ENCODE measurements around the gene SPRR4.
"Not testable (repeated sequence)": the region's sequence is repeated elsewhere in the genome, so short reads cannot be mapped to it uniquely, and the experiment has no call there.

The SPRR4 gene

GRCh38 chr1:152967201-152967600 lies 3.2 kb upstream of the SPRR4 start:
- DNase-seq: no peak

- DNase-seq: no peak
Measured at GRCh38 chr1:152968248-152968647, 2.2 kb upstream of the SPRR4 start.

- DNase-seq: no peak
Measured at GRCh38 chr1:152969036-152969435, 1.4 kb upstream of the SPRR4 start.

- DNase-seq: no peak
Measured at GRCh38 chr1:152972196-152972886, 1.9 kb downstream of the SPRR4 start.

GRCh38 chr1:152976688-152977087 lies 6.2 kb downstream of the SPRR4 start:
- no peak for DNase-seq

- DNase-seq: no peak
Measured at GRCh38 chr1:152977614-152978013, 7.2 kb downstream of the SPRR4 start.

GRCh38 chr1:152980676-152981075 lies 10.2 kb downstream of the SPRR4 start:
- DNase-seq: no peak

GRCh38 chr1:152981146-152981871 lies 10.9 kb downstream of the SPRR4 start:
- no peak for DNase-seq

- no peak for DNase-seq
Measured at GRCh38 chr1:152982076-152982475, 11.6 kb downstream of the SPRR4 start.

GRCh38 chr1:152983234-152983633 lies 12.8 kb downstream of the SPRR4 start:
- no peak for DNase-seq

GRCh38 chr1:152983743-152984142 lies 13.3 kb downstream of the SPRR4 start, which contains the start of gene SPRR1A:
Gene SPRR1A (plus strand): TSS chr1:152984081. CDS start chr1:152985231, 1,150 bp downstream.
- DNase-seq: no peak

GRCh38 chr1:152986578-152986977 lies 16.1 kb downstream of the SPRR4 start:
- no peak for DNase-seq

GRCh38 chr1:152993186-152993585 lies 22.7 kb downstream of the SPRR4 start:
- no peak for DNase-seq

- DNase-seq: no peak
Measured at GRCh38 chr1:152995842-152996241, 25.4 kb downstream of the SPRR4 start.

GRCh38 chr1:152996633-152997400 lies 26.4 kb downstream of the SPRR4 start:
- DNase-seq: no peak

- no peak for DNase-seq
Measured at GRCh38 chr1:152997901-152998300, 27.5 kb downstream of the SPRR4 start.

- no peak for DNase-seq
Measured at GRCh38 chr1:152998476-152998875, 28.0 kb downstream of the SPRR4 start.

GRCh38 chr1:152999818-153000217 lies 29.4 kb downstream of the SPRR4 start:
- no peak for DNase-seq

- DNase-seq: no peak
Measured at GRCh38 chr1:153000294-153000693, 29.8 kb downstream of the SPRR4 start.

- DNase-seq: no peak
Measured at GRCh38 chr1:153001382-153001781, 30.9 kb downstream of the SPRR4 start, which contains the start of gene SPRR3. Gene SPRR3 (plus strand): TSS chr1:153001749. CDS start chr1:153003021, 1,272 bp downstream.

GRCh38 chr1:153011235-153011758 lies 40.8 kb downstream of the SPRR4 start:
- not testable (repeated sequence) for DNase-seq

- DNase-seq: not testable (repeated sequence)
Measured at GRCh38 chr1:153021829-153022228, 51.4 kb downstream of the SPRR4 start.

Measured in NCI-H446 treated with DMSO at 0.1 percent for 48 hours (cell line).